MCF 10A (cell line): ENCODE results near the gene ZNF407. TPM values are rescaled to one million over a fixed set of nuclear protein-coding genes. Genes with fewer than 3 reads are reported as not detected.

Source experiments
- BruUV-seq: library from RNA; stranded (reverse); fragments of 400-500 nt; replicated peaks from 2 replicates; lab custom pipeline; 2021; lab: Mats Ljungman, UMichigan
- CTCF ChIA-PET: fragments of 300-600 bp; sonication (Branson Sonifier 250); formaldehyde crosslinking; extraction: SDS; loops from one replicate; lab custom pipeline; 2021; ENCODE audit warnings: antibody characterized with exemption, inconsistent platforms; lab: Yijun Ruan, JAX
- POLR2A ChIA-PET: fragments of 300-600, 350-650 bp; sonication (Branson Sonifier 250); formaldehyde crosslinking; extraction: SDS; loops from one replicate; lab custom pipeline; 2020; ENCODE audit warnings: antibody characterized with exemption, inconsistent platforms; lab: Yijun Ruan, JAX
- DNase-seq: peaks from one replicate; pipeline ENCODE4 v3.0.0-alpha.2; 2018; ENCODE audit not compliant: unreplicated experiment
- H3K27ac Mint-ChIP-seq: one replicate; pipeline ENCODE4 v1.8.0; 2022; ENCODE audit warnings: mild to moderate bottlenecking, low read depth, mixed read lengths; ENCODE audit not compliant: unreplicated experiment
- H3K27me3 Mint-ChIP-seq: one replicate; pipeline ENCODE4 v1.8.0; 2022; ENCODE audit warnings: mixed read lengths; ENCODE audit not compliant: insufficient read depth, unreplicated experiment
- H3K36me3 Mint-ChIP-seq: one replicate; pipeline ENCODE4 v1.8.0; 2022; ENCODE audit warnings: mild to moderate bottlenecking, moderate library complexity, mixed read lengths; ENCODE audit not compliant: insufficient read depth, unreplicated experiment
- H3K4me1 Mint-ChIP-seq: one replicate; pipeline ENCODE4 v1.8.0; 2022; ENCODE audit warnings: mixed read lengths; ENCODE audit not compliant: insufficient read depth, unreplicated experiment
- H3K4me3 Mint-ChIP-seq: one replicate; pipeline ENCODE4 v1.8.0; 2022; ENCODE audit warnings: mild to moderate bottlenecking, moderate library complexity, mixed read lengths; ENCODE audit not compliant: unreplicated experiment
- H3K9me3 Mint-ChIP-seq: one replicate; pipeline ENCODE4 v1.8.0; 2022; ENCODE audit warnings: mixed read lengths; ENCODE audit not compliant: unreplicated experiment
- CTCF ChIP-seq: fragments of 200-600 bp; IDR thresholded peaks from one replicate; pipeline ENCODE4 v1.8.0; 2022; ENCODE audit warnings: antibody characterized with exemption, mild to moderate bottlenecking; ENCODE audit not compliant: unreplicated experiment
- intact Hi-C: fragments of 100-400 bp; cut with micrococcal nuclease; formaldehyde crosslinking; loops from 2 replicates; pipeline ENCODE4 v1.14.1; 2022
- total RNA-seq: library from RNA; stranded (reverse); gene quantifications from 2 replicates; pipeline ENCODE4 v1.2.3, GENCODE V29; 2022

Gene ZNF407
- total RNA-seq, 1 experiment from 2014 or later, result 9.5 TPM

GRCh38 chr18:75107931-75108276 is 510.2 kb downstream of the ZNF407 start:
- Mint-ChIP-seq H3K27me3 (no peaks in the 10 kb centered on the region), H3K36me3 (no peaks in the 10 kb centered on the region), H3K4me1 (peaks cover 5% of the 10 kb centered on the region), H3K9me3 (no peaks in the 10 kb centered on the region), H3K27ac (no peak overlapping the region), H3K4me3 (no peak overlapping the region)
- no peak for DNase-seq
- CTCF ChIA-PET, result no interaction called here
- TF ChIP-seq CTCF, result no peak
- no TSS peak for BruUV-seq
- POLR2A ChIA-PET, result no interaction called here
- intact Hi-C loops, result no loop called here

GRCh38 chr18:75108579-75109318 is 511.1 kb downstream of the ZNF407 start:
- Mint-ChIP-seq H3K4me1 (peaks cover 4% of the 10 kb centered on the region), H3K36me3 (no peaks in the 10 kb centered on the region), H3K27me3 (no peaks in the 10 kb centered on the region), H3K4me3 (no peak overlapping the region), H3K27ac (no peak overlapping the region), H3K9me3 (no peaks in the 10 kb centered on the region)
- no peak for TF ChIP-seq CTCF
- POLR2A ChIA-PET, result no interaction called here
- intact Hi-C loops, result no loop called here
- no TSS peak for BruUV-seq
- no peak for DNase-seq
- CTCF ChIA-PET, result no interaction called here

- no peak overlapping the region for H3K4me3 Mint-ChIP-seq
- BruUV-seq, result no TSS peak
- CTCF ChIA-PET, result no interaction called here
Observed at GRCh38 chr18:75109319-75109691, 511.6 kb downstream of the ZNF407 start.

GRCh38 chr18:75109819-75110218 is 512.1 kb downstream of the ZNF407 start:
- H3K9me3 Mint-ChIP-seq, result no peaks in the 10 kb centered on the region
- H3K4me1 Mint-ChIP-seq, result no peaks in the 10 kb centered on the region
- H3K27ac Mint-ChIP-seq, result no peak overlapping the region
- no peak for DNase-seq
- POLR2A ChIA-PET, result no interaction called here
- intact Hi-C loops, result no loop called here
- TF ChIP-seq CTCF, result no peak
- no peaks in the 10 kb centered on the region for H3K36me3 Mint-ChIP-seq
- CTCF ChIA-PET, result no interaction called here
- no peak overlapping the region for H3K4me3 Mint-ChIP-seq
- no TSS peak for BruUV-seq
- no peaks in the 10 kb centered on the region for H3K27me3 Mint-ChIP-seq

More at GRCh38 chr18:75109319-75109691, 511.6 kb downstream of the ZNF407 start:
- DNase-seq, result no peak
- Mint-ChIP-seq H3K27ac (no peak overlapping the region), H3K27me3 (no peaks in the 10 kb centered on the region), H3K4me1 (no peaks in the 10 kb centered on the region), H3K9me3 (no peaks in the 10 kb centered on the region), H3K36me3 (no peaks in the 10 kb centered on the region)
- no peak for TF ChIP-seq CTCF
- POLR2A ChIA-PET, result no interaction called here
- intact Hi-C loops, result no loop called here
